ENCODE results near the gene LSMEM2.

DNA sequence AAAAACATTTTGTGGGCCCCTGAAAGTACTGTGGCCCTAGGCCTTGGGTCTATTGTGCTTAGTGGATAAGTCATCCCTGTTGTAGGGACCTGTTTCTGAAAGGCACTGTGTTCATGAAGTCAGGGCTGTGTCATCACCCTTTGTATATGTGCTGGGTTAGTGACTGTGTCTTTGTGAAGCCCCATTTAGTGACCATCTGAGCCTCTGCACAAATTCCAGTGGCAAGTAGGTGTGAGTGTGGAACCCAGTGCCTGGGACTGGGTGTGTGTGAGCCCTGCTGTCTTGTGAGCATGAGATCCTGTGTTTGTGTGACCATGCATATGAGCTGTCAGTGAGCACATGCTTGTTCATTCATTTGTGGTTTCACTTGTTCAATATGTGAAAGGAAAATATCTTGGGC lies 25.7 kb downstream of the LSMEM2 start:
- TF ChIP-seq, protein P1, sequence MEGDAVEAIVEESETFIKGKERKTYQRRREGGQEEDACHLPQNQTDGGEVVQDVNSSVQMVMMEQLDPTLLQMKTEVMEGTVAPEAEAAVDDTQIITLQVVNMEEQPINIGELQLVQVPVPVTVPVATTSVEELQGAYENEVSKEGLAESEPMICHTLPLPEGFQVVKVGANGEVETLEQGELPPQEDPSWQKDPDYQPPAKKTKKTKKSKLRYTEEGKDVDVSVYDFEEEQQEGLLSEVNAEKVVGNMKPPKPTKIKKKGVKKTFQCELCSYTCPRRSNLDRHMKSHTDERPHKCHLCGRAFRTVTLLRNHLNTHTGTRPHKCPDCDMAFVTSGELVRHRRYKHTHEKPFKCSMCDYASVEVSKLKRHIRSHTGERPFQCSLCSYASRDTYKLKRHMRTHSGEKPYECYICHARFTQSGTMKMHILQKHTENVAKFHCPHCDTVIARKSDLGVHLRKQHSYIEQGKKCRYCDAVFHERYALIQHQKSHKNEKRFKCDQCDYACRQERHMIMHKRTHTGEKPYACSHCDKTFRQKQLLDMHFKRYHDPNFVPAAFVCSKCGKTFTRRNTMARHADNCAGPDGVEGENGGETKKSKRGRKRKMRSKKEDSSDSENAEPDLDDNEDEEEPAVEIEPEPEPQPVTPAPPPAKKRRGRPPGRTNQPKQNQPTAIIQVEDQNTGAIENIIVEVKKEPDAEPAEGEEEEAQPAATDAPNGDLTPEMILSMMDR (IDR thresholded peaks at IDR 0.05; ENCODE audit: insufficient read depth, low read length, poor library complexity, severe bottlenecking) = no peak
- TF ChIP-seq EZH2phosphoT487 (conservative IDR thresholded peaks at IDR 0.05; ENCODE audit: low read length) = no peak
